Upper lobe of left lung (tissue), 6 donors: ENCODE results near the gene CASP10. TPM values are rescaled to one million over a fixed set of nuclear protein-coding genes. Genes with fewer than 3 reads are reported as not detected.

ENCODE experiments used
- small RNA-seq, 4 donors: library from RNA; depleted of rRNA; stranded (forward); fragments of <200 nt; gene quantifications; one replicate each; pipeline ENCODE3, GENCODE V24; 2016
- total RNA-seq, 6 donors: library from RNA; depleted of rRNA in 4 of 6; stranded (reverse); fragments of >200 nt in 4 of 6; gene quantifications; one replicate each; pipeline versions ENCODE4 v1.1.0 to v1.2.1, GENCODE V29; 2016 to 2021
- donor health status: DM: no; HTN: no; CAD: no; lungs with moderate emphysema.
- donor health status: DM: no; HTN: yes; CAD: no; lungs with severe emphysema.

Gene CASP10
- total RNA-seq, 6 donors from 2014 or later = 21.1 to 67.1 (median 29.9) TPM

Small RNA genes within 50 kb of the gene (small RNA-seq; reads per million reads assigned to genes)
- gene AC007283.2 (0 reads per million in 4 donors), gene MTND4LP13 (0 reads per million in 4 donors), gene RNU7-45P (0 reads per million in 4 donors)

Other genes with a start within 250 kb of the CASP10 start
- 10 to 100 TPM; 14.1 to 31.4 (median 23.8) TPM for gene ORC2, start 219.5 kb upstream of the CASP10 start, total RNA-seq
- gene HYCC2, start 111.5 kb upstream of the CASP10 start, total RNA-seq = 10 to 100 TPM; 15.1 to 39.3 (median 26.8) TPM
- 10 to 100 TPM; 13.6 to 72.0 (median 52.0) TPM for gene NDUFB3, start 111.1 kb upstream of the CASP10 start, total RNA-seq
- gene CFLAR, start 67.0 kb upstream of the CASP10 start, total RNA-seq = 1,000 to 10,000 TPM in 1 of 6 donors, 100 to 1,000 TPM in 5; 263 to 1,189 (median 435) TPM
- gene CASP8, start 77.4 kb downstream of the CASP10 start, total RNA-seq = 10 to 100 TPM; 23.7 to 81.7 (median 40.6) TPM
- gene FLACC1, start 174.2 kb downstream of the CASP10 start, total RNA-seq = 10 to 100 TPM in 2 of 6 donors, 1 to 10 TPM in 4; 1.1 to 19.4 (median 6.7) TPM